Measurements from ENCODE around the gene MEGF10.

MEGF10 gene

GRCh38 chr5:127411381-127411780 lies 120.8 kb downstream of the MEGF10 start:
- H3K27me3 Mint-ChIP-seq (ENCODE audit: low read depth) = peaks cover 12% of the 10 kb centered on the region
- H3K9me3 Mint-ChIP-seq = no peaks in the 10 kb centered on the region
- peaks cover 8% of the 10 kb centered on the region for H3K4me1 Mint-ChIP-seq (ENCODE audit: low read depth)
- H3K27ac Mint-ChIP-seq = no peak overlapping the region
- no peak overlapping the region for H3K4me3 Mint-ChIP-seq
- H3K36me3 Mint-ChIP-seq (ENCODE audit: low read depth) = no peaks in the 10 kb centered on the region

- H3K27ac Mint-ChIP-seq = no peak overlapping the region
- no peaks in the 10 kb centered on the region for H3K9me3 Mint-ChIP-seq
- peaks cover 11% of the 10 kb centered on the region for H3K27me3 Mint-ChIP-seq (ENCODE audit: low read depth)
- H3K36me3 Mint-ChIP-seq (ENCODE audit: low read depth) = no peaks in the 10 kb centered on the region
- H3K4me1 Mint-ChIP-seq (ENCODE audit: low read depth) = peaks cover 8% of the 10 kb centered on the region
- H3K4me3 Mint-ChIP-seq = no peak overlapping the region
These were observed 122.1 kb downstream of the MEGF10 start for GRCh38 chr5:127412698-127413097.

GRCh38 chr5:127415034-127415433 lies 124.4 kb downstream of the MEGF10 start:
- no peaks in the 10 kb centered on the region for H3K9me3 Mint-ChIP-seq
- peaks cover 7% of the 10 kb centered on the region for H3K4me1 Mint-ChIP-seq (ENCODE audit: low read depth)
- no peaks in the 10 kb centered on the region for H3K36me3 Mint-ChIP-seq (ENCODE audit: low read depth)
- H3K27ac Mint-ChIP-seq = no peak overlapping the region
- no peak overlapping the region for H3K4me3 Mint-ChIP-seq
- peaks cover 3% of the 10 kb centered on the region for H3K27me3 Mint-ChIP-seq (ENCODE audit: low read depth)

GRCh38 chr5:127416906-127417305 lies 126.3 kb downstream of the MEGF10 start:
- H3K27ac Mint-ChIP-seq = no peak overlapping the region
- H3K27me3 Mint-ChIP-seq (ENCODE audit: low read depth) = peaks cover 7% of the 10 kb centered on the region
- no peaks in the 10 kb centered on the region for H3K4me1 Mint-ChIP-seq (ENCODE audit: low read depth)
- no peaks in the 10 kb centered on the region for H3K9me3 Mint-ChIP-seq
- no peak overlapping the region for H3K4me3 Mint-ChIP-seq
- no peaks in the 10 kb centered on the region for H3K36me3 Mint-ChIP-seq (ENCODE audit: low read depth)

- Mint-ChIP-seq H3K36me3 (ENCODE audit: low read depth) (no peaks in the 10 kb centered on the region), H3K4me3 (no peak overlapping the region), H3K4me1 (ENCODE audit: low read depth) (no peaks in the 10 kb centered on the region), H3K9me3 (no peaks in the 10 kb centered on the region), H3K27ac (no peak overlapping the region), H3K27me3 (ENCODE audit: low read depth) (peaks cover 7% of the 10 kb centered on the region)
These were observed 126.9 kb downstream of the MEGF10 start for GRCh38 chr5:127417528-127417927.

- H3K36me3 Mint-ChIP-seq (ENCODE audit: low read depth) = no peaks in the 10 kb centered on the region
- H3K27ac Mint-ChIP-seq = no peak overlapping the region
- H3K27me3 Mint-ChIP-seq (ENCODE audit: low read depth) = peaks cover 7% of the 10 kb centered on the region
- H3K4me1 Mint-ChIP-seq (ENCODE audit: low read depth) = peaks cover 3% of the 10 kb centered on the region
- H3K9me3 Mint-ChIP-seq = no peaks in the 10 kb centered on the region
- no peak overlapping the region for H3K4me3 Mint-ChIP-seq
These were observed 127.8 kb downstream of the MEGF10 start for GRCh38 chr5:127418367-127418766.

GRCh38 chr5:127418974-127419682 lies 128.5 kb downstream of the MEGF10 start:
- Mint-ChIP-seq H3K9me3 (no peaks in the 10 kb centered on the region), H3K4me3 (no peak overlapping the region), H3K27me3 (ENCODE audit: low read depth) (peaks cover 4% of the 10 kb centered on the region), H3K36me3 (ENCODE audit: low read depth) (no peaks in the 10 kb centered on the region), H3K4me1 (ENCODE audit: low read depth) (peaks cover 5% of the 10 kb centered on the region), H3K27ac (no peak overlapping the region)

GRCh38 chr5:127419683-127420257 lies 129.2 kb downstream of the MEGF10 start:
- H3K4me1 Mint-ChIP-seq (ENCODE audit: low read depth) = peaks cover 5% of the 10 kb centered on the region
- peaks cover 7% of the 10 kb centered on the region for H3K27me3 Mint-ChIP-seq (ENCODE audit: low read depth)
- H3K36me3 Mint-ChIP-seq (ENCODE audit: low read depth) = no peaks in the 10 kb centered on the region

GRCh38 chr5:127420758-127421157 lies 130.2 kb downstream of the MEGF10 start:
- no peak overlapping the region for H3K4me3 Mint-ChIP-seq
- no peak overlapping the region for H3K27ac Mint-ChIP-seq
- no peaks in the 10 kb centered on the region for H3K9me3 Mint-ChIP-seq
- peaks cover 7% of the 10 kb centered on the region for H3K27me3 Mint-ChIP-seq (ENCODE audit: low read depth)
- peaks cover 5% of the 10 kb centered on the region for H3K4me1 Mint-ChIP-seq (ENCODE audit: low read depth)
- no peaks in the 10 kb centered on the region for H3K36me3 Mint-ChIP-seq (ENCODE audit: low read depth)

More at GRCh38 chr5:127419683-127420257, 129.2 kb downstream of the MEGF10 start:
- Mint-ChIP-seq H3K4me3 (no peak overlapping the region), H3K27ac (no peak overlapping the region), H3K9me3 (no peaks in the 10 kb centered on the region)

GRCh38 chr5:127421471-127421870 lies 130.9 kb downstream of the MEGF10 start:
- H3K36me3 Mint-ChIP-seq (ENCODE audit: low read depth) = no peaks in the 10 kb centered on the region
- no peak overlapping the region for H3K27ac Mint-ChIP-seq
- H3K9me3 Mint-ChIP-seq = no peaks in the 10 kb centered on the region
- H3K27me3 Mint-ChIP-seq (ENCODE audit: low read depth) = peaks cover 7% of the 10 kb centered on the region
- peaks cover 5% of the 10 kb centered on the region for H3K4me1 Mint-ChIP-seq (ENCODE audit: low read depth)
- H3K4me3 Mint-ChIP-seq = no peak overlapping the region

GRCh38 chr5:127423173-127423798 lies 132.7 kb downstream of the MEGF10 start:
- Mint-ChIP-seq H3K27ac (no peak overlapping the region), H3K36me3 (ENCODE audit: low read depth) (no peaks in the 10 kb centered on the region), H3K9me3 (no peaks in the 10 kb centered on the region), H3K4me1 (ENCODE audit: low read depth) (peaks cover 5% of the 10 kb centered on the region), H3K4me3 (no peak overlapping the region), H3K27me3 (ENCODE audit: low read depth) (peaks cover 7% of the 10 kb centered on the region)

GRCh38 chr5:127425037-127425436 lies 134.4 kb downstream of the MEGF10 start:
- H3K27me3 Mint-ChIP-seq (ENCODE audit: low read depth) = peaks cover 13% of the 10 kb centered on the region
- no peak overlapping the region for H3K4me3 Mint-ChIP-seq
- no peaks in the 10 kb centered on the region for H3K9me3 Mint-ChIP-seq
- H3K4me1 Mint-ChIP-seq (ENCODE audit: low read depth) = peaks cover 5% of the 10 kb centered on the region
- H3K36me3 Mint-ChIP-seq (ENCODE audit: low read depth) = no peaks in the 10 kb centered on the region
- no peak overlapping the region for H3K27ac Mint-ChIP-seq

- Mint-ChIP-seq H3K9me3 (no peaks in the 10 kb centered on the region), H3K36me3 (ENCODE audit: low read depth) (no peaks in the 10 kb centered on the region), H3K27ac (no peak overlapping the region), H3K27me3 (ENCODE audit: low read depth) (peaks cover 11% of the 10 kb centered on the region), H3K4me3 (no peak overlapping the region), H3K4me1 (ENCODE audit: low read depth) (peaks cover 5% of the 10 kb centered on the region)
These were observed 135.3 kb downstream of the MEGF10 start for GRCh38 chr5:127425868-127426267.

- Mint-ChIP-seq H3K4me1 (ENCODE audit: low read depth) (peaks cover 5% of the 10 kb centered on the region), H3K27me3 (ENCODE audit: low read depth) (peaks cover 10% of the 10 kb centered on the region), H3K36me3 (ENCODE audit: low read depth) (no peaks in the 10 kb centered on the region), H3K9me3 (no peaks in the 10 kb centered on the region), H3K4me3 (no peak overlapping the region), H3K27ac (no peak overlapping the region)
These were observed 136.1 kb downstream of the MEGF10 start for GRCh38 chr5:127426661-127427060.

- Mint-ChIP-seq H3K4me3 (no peak overlapping the region), H3K9me3 (no peaks in the 10 kb centered on the region), H3K27ac (no peak overlapping the region), H3K4me1 (ENCODE audit: low read depth) (peaks cover 2% of the 10 kb centered on the region), H3K27me3 (ENCODE audit: low read depth) (peaks cover 11% of the 10 kb centered on the region), H3K36me3 (ENCODE audit: low read depth) (no peaks in the 10 kb centered on the region)
These were observed 137.7 kb downstream of the MEGF10 start for GRCh38 chr5:127428276-127428675.
